BLaER1 treated with 17β-estradiol and CSF1 and Interleukin-3, amounts not matched to agents 10 nM and 100 nM (cell line): ENCODE data around the gene H1-8.
A peak's percentile ranks its signal among the peaks of the same experiment; 100 is the strongest.

Experiments used
- H3K27ac ChIP-seq, 11 experiments: shearing (Covaris generic); formaldehyde crosslinking; 2 replicates each; pipeline ENCODE4 v1.8.1; 2022
- H3K27me3 ChIP-seq, 11 experiments: shearing (Covaris generic); formaldehyde crosslinking; 2 replicates each; pipeline ENCODE4 v1.8.1; 2022
- H3K36me3 ChIP-seq, 11 experiments: shearing (Covaris generic); formaldehyde crosslinking; 2 replicates each; pipeline ENCODE4 v1.8.1; 2022
- H3K4me1 ChIP-seq, 10 experiments: shearing (Covaris generic); formaldehyde crosslinking; 2 replicates each; pipeline ENCODE4 v1.8.1; 2022
- H3K4me2 ChIP-seq, 11 experiments: shearing (Covaris generic); formaldehyde crosslinking; 2 replicates each; pipeline ENCODE4 v1.8.1; 2022
- H3K4me3 ChIP-seq, 10 experiments: shearing (Covaris generic); formaldehyde crosslinking; 2 replicates each; pipeline ENCODE4 v1.8.1; 2022
- H3K9ac ChIP-seq, 11 experiments: shearing (Covaris generic); formaldehyde crosslinking; 2 replicates each; pipeline ENCODE4 v1.8.1; 2022
- H3K9me3 ChIP-seq, 11 experiments: shearing (Covaris generic); formaldehyde crosslinking; replicated peaks in 1 of 11; 2 replicates each; pipeline ENCODE4 v1.8.1; 2022
- H4K20me1 ChIP-seq, 11 experiments: shearing (Covaris generic); formaldehyde crosslinking; 2 replicates each; pipeline ENCODE4 v1.8.1; 2022
- Cebpa-rat ChIP-seq, 11 experiments: shearing (Covaris generic); IDR thresholded peaks; 2 replicates each; pipeline ENCODE4 v1.8.1; 2022

Gene H1-8

GRCh38 chr3:129597087-129597999 is 54.4 kb downstream of the H1-8 start:
- Histone ChIP-seq H3K4me1 (peaks cover 96 to 100% (median 98%) of the 10 kb centered on the region in 10 experiments), H4K20me1 (peaks cover 11 to 86% (median 53%) of the 10 kb centered on the region in 11 experiments), H3K36me3 (peaks cover 0 to 52% (median 14%) of the 10 kb centered on the region in 11 experiments; a peak in 14 of 22 replicates)

GRCh38 chr3:129598000-129598381 is 55.0 kb downstream of the H1-8 start:
- peak overlapping the region; percentile 92 to 100 (median 99) for H3K4me2 ChIP-seq
- no peaks in the 10 kb centered on the region for H3K9me3 ChIP-seq
- peaks cover 0 to 58% (median 14%) of the 10 kb centered on the region in 11 experiments; a peak in 14 of 22 replicates for H3K36me3 ChIP-seq
- peaks cover 98 to 100% (median 100%) of the 10 kb centered on the region in 10 experiments for H3K4me1 ChIP-seq
- peak overlapping the region; percentile 82 to 95 (median 87) for H3K9ac ChIP-seq
- no peak for TF ChIP-seq Cebpa-rat (IDR thresholded peaks at IDR 0.05)
- peaks cover 17 to 93% (median 60%) of the 10 kb centered on the region in 11 experiments for H4K20me1 ChIP-seq
- H3K4me3 ChIP-seq, result peak overlapping the region; percentile 27 to 98 (median 52)
- peak overlapping the region; percentile 56 to 100 (median 98); a peak in 21 of 22 replicates for H3K27ac ChIP-seq
- no peaks in the 10 kb centered on the region for H3K27me3 ChIP-seq

More at GRCh38 chr3:129597087-129597999, 54.4 kb downstream of the H1-8 start:
- 0 out of 22 replicates have a peak, but pooled peaks of 1 of the 11 experiments have one; percentile 1 for TF ChIP-seq Cebpa-rat (IDR thresholded peaks at IDR 0.05)
- H3K9me3 ChIP-seq, result no peaks in the 10 kb centered on the region
- peak overlapping the region; percentile 92 to 100 (median 99) for H3K4me2 ChIP-seq
- H3K27ac ChIP-seq, result peak overlapping the region; percentile 56 to 100 (median 98); a peak in 21 of 22 replicates
- no peaks in the 10 kb centered on the region for H3K27me3 ChIP-seq
- H3K4me3 ChIP-seq, result peak overlapping the region; percentile 27 to 98 (median 52)
- H3K9ac ChIP-seq, result peak overlapping the region; percentile 82 to 95 (median 87)

- peak overlapping the region; percentile 82 to 95 (median 87) for H3K9ac ChIP-seq
- peak overlapping the region in 8 of 10 experiments; percentile 16 to 98 (median 54); a peak in 14 of 20 replicates for H3K4me3 ChIP-seq
- no peaks in the 10 kb centered on the region for H3K27me3 ChIP-seq
- H3K4me1 ChIP-seq, result peaks cover 95 to 100% (median 100%) of the 10 kb centered on the region in 10 experiments
- peaks cover 22 to 98% (median 65%) of the 10 kb centered on the region in 11 experiments for H4K20me1 ChIP-seq
- H3K36me3 ChIP-seq, result peaks cover 0 to 63% (median 14%) of the 10 kb centered on the region in 11 experiments; a peak in 14 of 22 replicates
- TF ChIP-seq Cebpa-rat (IDR thresholded peaks at IDR 0.05), result no peak
- H3K9me3 ChIP-seq, result no peaks in the 10 kb centered on the region
- H3K4me2 ChIP-seq, result peak overlapping the region; percentile 92 to 100 (median 99)
- peak overlapping the region; percentile 56 to 100 (median 98); a peak in 21 of 22 replicates for H3K27ac ChIP-seq
Measured at GRCh38 chr3:129598484-129598883, 55.5 kb downstream of the H1-8 start.

GRCh38 chr3:129599073-129599472 is 56.1 kb downstream of the H1-8 start:
- peak overlapping the region; percentile 92 to 100 (median 99) for H3K4me2 ChIP-seq

GRCh38 chr3:129599607-129600006 is 56.6 kb downstream of the H1-8 start:
- peak overlapping the region; percentile 82 to 95 (median 87); a peak in 21 of 22 replicates for H3K9ac ChIP-seq
- H3K36me3 ChIP-seq, result peaks cover 0 to 68% (median 14%) of the 10 kb centered on the region in 11 experiments; a peak in 14 of 22 replicates
- H3K27me3 ChIP-seq, result no peaks in the 10 kb centered on the region
- TF ChIP-seq Cebpa-rat (IDR thresholded peaks at IDR 0.05), result no peak
- peaks cover 83 to 100% (median 100%) of the 10 kb centered on the region in 10 experiments for H3K4me1 ChIP-seq
- H3K4me3 ChIP-seq, result peak overlapping the region; percentile 30 to 98 (median 54); a peak in 19 of 20 replicates
- peaks cover 33 to 100% (median 76%) of the 10 kb centered on the region in 11 experiments for H4K20me1 ChIP-seq
- peak overlapping the region; percentile 92 to 100 (median 99) for H3K4me2 ChIP-seq
- H3K27ac ChIP-seq, result peak overlapping the region; percentile 12 to 100 (median 98); a peak in 21 of 22 replicates
- no peaks in the 10 kb centered on the region for H3K9me3 ChIP-seq

More at GRCh38 chr3:129599073-129599472, 56.1 kb downstream of the H1-8 start:
- Histone ChIP-seq H3K36me3 (peaks cover 0 to 66% (median 14%) of the 10 kb centered on the region in 11 experiments; a peak in 14 of 22 replicates), H3K4me3 (peak overlapping the region; percentile 30 to 98 (median 54); a peak in 19 of 20 replicates), H4K20me1 (peaks cover 28 to 100% (median 70%) of the 10 kb centered on the region in 11 experiments), H3K4me1 (peaks cover 89 to 100% (median 100%) of the 10 kb centered on the region in 10 experiments), H3K9ac (peak overlapping the region; percentile 82 to 95 (median 87)), H3K27ac (peak overlapping the region; percentile 12 to 100 (median 98); a peak in 21 of 22 replicates), H3K9me3 (no peaks in the 10 kb centered on the region), H3K27me3 (no peaks in the 10 kb centered on the region)
- no peak for TF ChIP-seq Cebpa-rat (IDR thresholded peaks at IDR 0.05)

- H3K9me3 ChIP-seq, result no peaks in the 10 kb centered on the region
- peak overlapping the region in 7 of 10 experiments; percentile 39 to 98 (median 54); a peak in 14 of 20 replicates for H3K4me3 ChIP-seq
- TF ChIP-seq Cebpa-rat (IDR thresholded peaks at IDR 0.05), result no peak
- peaks cover 38 to 99% (median 81%) of the 10 kb centered on the region in 11 experiments for H4K20me1 ChIP-seq
- peak overlapping the region; percentile 92 to 100 (median 99) for H3K4me2 ChIP-seq
- peak overlapping the region; percentile 80 to 95 (median 87) for H3K9ac ChIP-seq
- peaks cover 76 to 96% (median 96%) of the 10 kb centered on the region in 10 experiments for H3K4me1 ChIP-seq
- H3K27me3 ChIP-seq, result no peaks in the 10 kb centered on the region
- H3K27ac ChIP-seq, result peak overlapping the region; percentile 11 to 100 (median 98); a peak in 19 of 22 replicates
- peaks cover 0 to 66% (median 14%) of the 10 kb centered on the region in 11 experiments; a peak in 14 of 22 replicates for H3K36me3 ChIP-seq
Measured at GRCh38 chr3:129600348-129600747, 57.4 kb downstream of the H1-8 start.
